Heart right ventricle (tissue), 16 donors: ENCODE results near the gene UQCRQ. TPM values are rescaled to one million over a fixed set of nuclear protein-coding genes. Genes with fewer than 3 reads are reported as not detected.

Experiments
- ATAC-seq, 8 donors: fragments of 200-7000 bp; cut with Tn5 transposase; one replicate each; pipeline ENCODE4 v1.9.1; 2020; ENCODE audit warnings: mild to moderate bottlenecking in 8 of 8, moderate library complexity in 8 of 8, moderate number of reproducible peaks in 1 of 8
- DNase-seq, 2 donors: peaks; one replicate each; pipeline ENCODE4 v3.0.0-alpha.2; 2020
- H3K27ac ChIP-seq, 10 donors: fragments of 200-600 bp; sonication (generic) in 2 of 10; one replicate each; pipeline versions ENCODE4 v1.5.0 to v1.8.0; 2020 to 2022; ENCODE audit warnings: mild to moderate bottlenecking in 3 of 10
- H3K27me3 ChIP-seq, 7 donors: fragments of 200-600 bp; one replicate each; pipeline ENCODE4 v1.8.0; 2021 to 2022; ENCODE audit warnings: mild to moderate bottlenecking in 2 of 7
- H3K36me3 ChIP-seq, 9 donors: fragments of 200-600 bp; sonication (generic) in 1 of 9; one replicate each; pipeline versions ENCODE4 v1.5.0 to v1.8.0; 2020 to 2022; ENCODE audit warnings: mild to moderate bottlenecking in 2 of 9
- H3K4me1 ChIP-seq, 9 donors: fragments of 200-600 bp; sonication (generic) in 1 of 9; one replicate each; pipeline versions ENCODE4 v1.5.0 to v1.8.0; 2020 to 2022; ENCODE audit warnings: mild to moderate bottlenecking in 4 of 9
- H3K4me3 ChIP-seq, 10 donors: fragments of 200-600 bp; sonication (generic) in 2 of 10; one replicate each; pipeline versions ENCODE4 v1.5.0 to v1.8.0; 2020 to 2022; ENCODE audit warnings: mild to moderate bottlenecking in 7 of 10, moderate library complexity in 2 of 10
- H3K9me3 ChIP-seq, 11 donors: fragments of 200-600 bp in 10 of 11; sonication (generic) in 2 of 11; one replicate each; pipeline versions ENCODE4 v1.5.0 to v1.8.0; 2013 to 2022; ENCODE audit warnings: mild to moderate bottlenecking in 2 of 11, control low read depth in 1 of 11, moderate library complexity in 1 of 11
- CTCF ChIP-seq, 9 donors: fragments of 200-600 bp; sonication (generic) in 2 of 9; IDR thresholded peaks; one replicate each; pipeline versions ENCODE4 v1.5.0 to v1.8.0; 2021 to 2022; ENCODE audit warnings: antibody characterized with exemption in 9 of 9, mild to moderate bottlenecking in 5 of 9, moderate library complexity in 1 of 9
- WGBS, 2 donors: extraction: QIAGEN DNeasy Blood & Tissue Kit; methylation state at CpG; one replicate each; pipeline ENCODE4 v1.1.7; 2013; ENCODE audit warnings: inconsistent platforms in 1 of 2; 5-methylcytosine and 5-hydroxymethylcytosine counted together
- intact Hi-C, 10 donors: fragments of 100-400 bp; cut with DNase I; formaldehyde crosslinking; loops; one replicate each; pipeline versions ENCODE4 v1.11.1 to v1.14.2; 2022
- polyA plus RNA-seq, 2 donors: library from polyadenylated mRNA; stranded (reverse); fragments of 200-250 nt; gene quantifications; one replicate each; pipeline ENCODE4 v1.2.3, GENCODE V29; 2013
- total RNA-seq, 10 donors: library from RNA; stranded (reverse); fragmentation: NEBNext Ultra II Directional in 3 of 10; extraction: Animal tissue kit (Norgen Biotek cat#: 25700) in 3 of 10; gene quantifications; one replicate each; pipeline versions ENCODE4 v1.2.1 to v1.2.4, GENCODE V29; 2021 to 2023
- donor health status: Arrhythmogenic right ventricular cardiomyopathy.
- donor health status: ischemic (EF 13 %, LVEDD 7.1; RV severe dilation, severe dysfunction).
- donor health status: healthy with polysubstance abuse.
- donor health status: DM: no; HTN: yes; CAD: no.
- donor health status: DM: no; HTN: no; CAD: no.
- donor health status: ischemic (EF 25% LVEDD 6.9; RV normal size, moderate dysfunction).
- donor health status: ischemic (EF 25% LVEDD 5.7; RV mildly dilated, moderate dysfunction).
- donor health status: healthy.
- donor health status: DM: yes; HTN: yes; CAD: no.
- donor health status: Ischemic cardiomyopathy.
- donor health status: ischemic (EF 35%, LVEDD 5.7; RV mildly dilated, moderate dysfunction).
- donor health status: nonischemic (EF 11% LVEDD 7.7; RV severe dilation, severe dysfunction).
- donor health status: DM: yes; HTN: yes; CAD: no.
- donor health status: PGD.
- donor health status: ischemic (EF 29% LVEDD 5.4; RV normal size, mild dysfunction).
- donor health status: nonischemic (EF 23%, LVEDD 6.1; RV moderate dilation, normal function).

Gene UQCRQ
- total and polyA plus RNA-seq, 12 donors: 824 to 1,962 (median 1,664) TPM

- Histone ChIP-seq H3K9me3 (no peaks in the 10 kb centered on the region), H3K27ac (no peak overlapping the region), H3K4me1 (peaks cover 0 to 6% (median 0%) of the 10 kb centered on the region in 9 donors), H3K27me3 (no peaks in the 10 kb centered on the region), H3K36me3 (peaks cover 0 to 89% (median 19%) of the 10 kb centered on the region in 9 donors), H3K4me3 (no peak overlapping the region)
- ATAC-seq: no peak
- WGBS, 2 donors: 99 to 100% methylated on average over 3 of the region's 3 CpGs
- intact Hi-C loops: no loop called here
- TF ChIP-seq CTCF (IDR thresholded peaks at IDR 0.05): no peak
- DNase-seq: no peak
Measured at GRCh38 chr5:132916086-132916485, 49.6 kb downstream of the UQCRQ start.

Other genes with a start within 250 kb of the UQCRQ start
- under 1 TPM in 1 of 10 donors, not detected in 9; 0.51 TPM for gene IL13, start 208.5 kb upstream of the UQCRQ start, total RNA-seq
- gene IL13, start 208.5 kb upstream of the UQCRQ start, polyA plus RNA-seq: under 1 TPM in 1 of 2 donors, not detected in 1; 0.01 TPM
- gene IL4, start 192.7 kb upstream of the UQCRQ start, total RNA-seq: not detected
- not detected for gene IL4, start 192.7 kb upstream of the UQCRQ start, polyA plus RNA-seq
- 10 to 100 TPM; 10.1 to 18.6 (median 13.1) TPM for gene KIF3A, start 129.1 kb upstream of the UQCRQ start, total RNA-seq
- gene KIF3A, start 129.1 kb upstream of the UQCRQ start, polyA plus RNA-seq: 10 to 100 TPM in 1 of 2 donors, 1 to 10 TPM in 1; 2.2 to 10.0 TPM
- gene CCNI2, start 119.2 kb upstream of the UQCRQ start, total RNA-seq: under 1 TPM in 4 of 10 donors, not detected in 6; 0.09 to 0.75 (median 0.22) TPM
- under 1 TPM in 1 of 2 donors, not detected in 1; 0.01 TPM for gene CCNI2, start 119.2 kb upstream of the UQCRQ start, polyA plus RNA-seq
- gene SEPTIN8, start 89.4 kb upstream of the UQCRQ start, total RNA-seq: 10 to 100 TPM; 23.5 to 41.8 (median 31.2) TPM
- 10 to 100 TPM; 11.3 to 26.6 TPM for gene SEPTIN8, start 89.4 kb upstream of the UQCRQ start, polyA plus RNA-seq
- under 1 TPM in 4 of 10 donors, not detected in 6; 0.08 to 0.19 (median 0.13) TPM for gene SOWAHA, start 53.3 kb upstream of the UQCRQ start, total RNA-seq
- under 1 TPM in 1 of 2 donors, not detected in 1; 0.07 TPM for gene SOWAHA, start 53.3 kb upstream of the UQCRQ start, polyA plus RNA-seq
- gene SHROOM1, start 36.0 kb upstream of the UQCRQ start, total RNA-seq: 1 to 10 TPM; 3.2 to 6.4 (median 4.1) TPM
- 10 to 100 TPM in 1 of 2 donors, 1 to 10 TPM in 1; 3.5 to 10.8 TPM for gene SHROOM1, start 36.0 kb upstream of the UQCRQ start, polyA plus RNA-seq
- under 1 TPM; 0.18 to 0.82 (median 0.43) TPM for gene GDF9, start 173 bp upstream of the UQCRQ start, total RNA-seq
- under 1 TPM in 1 of 2 donors, not detected in 1; 0.10 TPM for gene GDF9, start 173 bp upstream of the UQCRQ start, polyA plus RNA-seq
- 1 to 10 TPM in 5 of 10 donors, under 1 TPM in 5; 0.49 to 1.6 (median 0.92) TPM for gene LEAP2, start 7.0 kb downstream of the UQCRQ start, total RNA-seq
- gene LEAP2, start 7.0 kb downstream of the UQCRQ start, polyA plus RNA-seq: 1 to 10 TPM in 1 of 2 donors, under 1 TPM in 1; 0.62 to 3.9 TPM
- 10 to 100 TPM; 35.2 to 63.8 (median 53.3) TPM for gene AFF4, start 97.0 kb downstream of the UQCRQ start, total RNA-seq
- 1 to 10 TPM; 7.0 to 9.3 TPM for gene AFF4, start 97.0 kb downstream of the UQCRQ start, polyA plus RNA-seq
- gene ZCCHC10, start 159.9 kb downstream of the UQCRQ start, total RNA-seq: 10 to 100 TPM; 12.2 to 22.4 (median 19.4) TPM
- 10 to 100 TPM; 15.4 to 29.9 TPM for gene ZCCHC10, start 159.9 kb downstream of the UQCRQ start, polyA plus RNA-seq
- gene HSPA4, start 185.4 kb downstream of the UQCRQ start, total RNA-seq: 100 to 1,000 TPM in 6 of 10 donors, 10 to 100 TPM in 4; 79.6 to 156 (median 111) TPM
- gene HSPA4, start 185.4 kb downstream of the UQCRQ start, polyA plus RNA-seq: 100 to 1,000 TPM in 1 of 2 donors, 10 to 100 TPM in 1; 44.9 to 179 TPM